GM23338 (cell line): ENCODE data around the gene MRAS.

Experiments
- POLR2AphosphoS5 ChIP-seq: IDR thresholded peaks from 2 replicates; pipeline ENCODE4 v1.6.1; 2016; ENCODE audit warnings: antibody characterized with exemption, low read depth
- TF ChIP-seq, protein P1 (sequence below), 2 experiments: fragments of 200-600 bp in 1 of 2; sonication (generic) in 1 of 2; conservative IDR thresholded peaks; 2 replicates each; pipeline versions ENCODE4 v1.5.1 to v1.6.1; 2016 to 2017; ENCODE audit warnings: antibody characterized with exemption in 2 of 2, low read depth in 2 of 2, mild to moderate bottlenecking in 2 of 2, moderate library complexity in 1 of 2

DNA sequence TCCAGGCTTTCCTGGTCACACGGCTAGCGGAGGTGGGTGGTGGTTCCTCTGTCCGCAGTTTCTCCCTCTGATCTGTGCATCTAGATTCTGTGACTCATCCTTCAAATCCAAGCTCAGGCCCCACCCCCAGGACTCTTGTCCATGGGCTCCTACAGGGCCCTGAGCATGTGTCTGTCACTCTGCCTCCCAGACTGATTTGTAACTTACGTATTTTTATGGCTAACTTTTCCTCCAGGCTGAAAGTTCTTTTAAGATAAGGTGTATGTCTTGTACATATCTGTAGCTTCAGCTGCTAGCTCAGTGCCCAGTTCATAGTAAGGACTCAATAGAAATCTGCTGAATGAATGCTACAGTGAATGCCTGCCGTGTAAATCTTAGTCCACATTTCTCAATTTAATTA lies 94.1 kb downstream of the MRAS start:
- TF ChIP-seq, protein P1, sequence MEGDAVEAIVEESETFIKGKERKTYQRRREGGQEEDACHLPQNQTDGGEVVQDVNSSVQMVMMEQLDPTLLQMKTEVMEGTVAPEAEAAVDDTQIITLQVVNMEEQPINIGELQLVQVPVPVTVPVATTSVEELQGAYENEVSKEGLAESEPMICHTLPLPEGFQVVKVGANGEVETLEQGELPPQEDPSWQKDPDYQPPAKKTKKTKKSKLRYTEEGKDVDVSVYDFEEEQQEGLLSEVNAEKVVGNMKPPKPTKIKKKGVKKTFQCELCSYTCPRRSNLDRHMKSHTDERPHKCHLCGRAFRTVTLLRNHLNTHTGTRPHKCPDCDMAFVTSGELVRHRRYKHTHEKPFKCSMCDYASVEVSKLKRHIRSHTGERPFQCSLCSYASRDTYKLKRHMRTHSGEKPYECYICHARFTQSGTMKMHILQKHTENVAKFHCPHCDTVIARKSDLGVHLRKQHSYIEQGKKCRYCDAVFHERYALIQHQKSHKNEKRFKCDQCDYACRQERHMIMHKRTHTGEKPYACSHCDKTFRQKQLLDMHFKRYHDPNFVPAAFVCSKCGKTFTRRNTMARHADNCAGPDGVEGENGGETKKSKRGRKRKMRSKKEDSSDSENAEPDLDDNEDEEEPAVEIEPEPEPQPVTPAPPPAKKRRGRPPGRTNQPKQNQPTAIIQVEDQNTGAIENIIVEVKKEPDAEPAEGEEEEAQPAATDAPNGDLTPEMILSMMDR (conservative IDR thresholded peaks at IDR 0.05; ENCODE audit: low read depth in 2 of 2), result no peak
- TF ChIP-seq POLR2AphosphoS5, result no peak
